IPS-20b (cell line): ENCODE results near the gene OTUB2.

Experiments
- H3K27ac ChIP-seq: one replicate; pipeline ENCODE4 v1.5.1; 2013; ENCODE audit warnings: low read length
- H3K27me3 ChIP-seq: 2 replicates; pipeline ENCODE4 v1.6.1; 2013; ENCODE audit warnings: mild to moderate bottlenecking, low read length, inconsistent platforms; ENCODE audit not compliant: insufficient read depth
- H3K36me3 ChIP-seq: 2 replicates; pipeline ENCODE4 v1.6.1; 2013; ENCODE audit warnings: low read depth, mild to moderate bottlenecking, inconsistent platforms, low read length, moderate library complexity; ENCODE audit not compliant: insufficient read depth
- H3K4me1 ChIP-seq: 2 replicates; pipeline ENCODE4 v1.6.1; 2013; ENCODE audit warnings: mild to moderate bottlenecking, control low read depth, inconsistent platforms, low read length, moderate library complexity; ENCODE audit not compliant: insufficient read depth
- H3K4me3 ChIP-seq: 2 replicates; pipeline ENCODE4 v1.5.1; 2013; ENCODE audit warnings: mild to moderate bottlenecking, low read length, inconsistent platforms
- H3K9ac ChIP-seq: 2 replicates; pipeline ENCODE4 v1.6.1; 2013; ENCODE audit warnings: low read depth, mild to moderate bottlenecking, inconsistent platforms, low read length, moderate library complexity
- H3K9me3 ChIP-seq: 2 replicates; pipeline ENCODE4 v1.6.1; 2013; ENCODE audit warnings: mild to moderate bottlenecking, low read depth, low read length, inconsistent platforms; ENCODE audit not compliant: insufficient read depth

The OTUB2 gene

DNA sequence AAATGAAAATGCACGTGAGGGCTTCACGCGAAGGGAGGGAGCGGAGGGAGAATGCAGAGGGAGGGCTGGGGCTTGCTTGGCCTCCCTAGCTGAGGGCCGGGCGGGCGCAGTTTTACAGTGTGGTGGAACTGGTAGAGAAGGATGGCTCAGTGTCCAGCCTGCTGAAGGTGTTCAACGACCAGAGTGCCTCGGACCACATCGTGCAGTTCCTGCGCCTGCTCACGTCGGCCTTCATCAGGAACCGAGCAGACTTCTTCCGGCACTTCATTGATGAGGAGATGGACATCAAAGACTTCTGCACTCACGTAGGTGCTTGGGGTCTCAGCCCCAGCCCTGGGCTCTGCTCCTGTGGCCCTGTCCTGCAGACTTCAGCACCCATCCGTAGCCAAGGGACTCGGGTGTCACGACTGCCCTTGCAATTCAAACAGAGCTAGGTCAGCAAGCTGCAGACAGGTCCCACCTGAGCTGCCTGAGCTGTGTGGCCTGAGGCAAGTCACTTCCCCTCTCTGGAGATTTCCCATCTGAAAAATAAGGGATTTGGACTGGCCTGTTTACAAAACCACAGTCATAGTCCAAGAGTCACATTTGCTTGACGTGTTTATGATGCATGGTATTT is 18.4 kb downstream of the OTUB2 start:
- H3K4me1 ChIP-seq = no peaks in the 10 kb centered on the region
- peaks cover 60% of the 10 kb centered on the region for H3K36me3 ChIP-seq
- no peak overlapping the region for H3K27ac ChIP-seq
- H3K27me3 ChIP-seq = no peaks in the 10 kb centered on the region
- H3K9ac ChIP-seq = no peak overlapping the region
- H3K9me3 ChIP-seq = no peaks in the 10 kb centered on the region
- no peak overlapping the region for H3K4me3 ChIP-seq

DNA sequence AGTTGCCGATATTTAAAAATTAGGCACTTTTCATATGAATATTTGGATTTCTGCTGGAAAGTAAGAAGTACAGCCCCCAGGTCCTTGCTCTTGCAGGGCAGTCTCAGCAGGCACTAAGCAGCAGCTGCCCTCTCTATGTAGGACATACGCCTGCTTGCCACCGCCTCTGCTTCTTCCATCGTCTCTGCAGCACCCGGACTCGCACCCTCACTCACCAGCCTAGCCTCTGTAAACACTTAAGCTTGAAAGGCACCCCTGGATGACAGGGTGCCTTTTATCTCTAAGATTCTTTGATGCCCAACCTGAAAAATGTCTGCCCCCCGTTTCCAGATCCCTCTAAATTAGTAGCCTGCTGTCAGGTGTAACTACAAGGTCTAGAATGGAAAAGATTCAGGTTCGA is 19.0 kb downstream of the OTUB2 start:
- H3K9ac ChIP-seq = no peak overlapping the region
- no peaks in the 10 kb centered on the region for H3K4me1 ChIP-seq
- peaks cover 65% of the 10 kb centered on the region for H3K36me3 ChIP-seq
- no peak overlapping the region for H3K27ac ChIP-seq
- no peaks in the 10 kb centered on the region for H3K9me3 ChIP-seq
- no peaks in the 10 kb centered on the region for H3K27me3 ChIP-seq
- H3K4me3 ChIP-seq = no peak overlapping the region

GRCh38 chr14:94045563-94046345 is 19.6 kb downstream of the OTUB2 start:
- Histone ChIP-seq H3K4me1 (no peaks in the 10 kb centered on the region), H3K36me3 (peaks cover 72% of the 10 kb centered on the region), H3K27ac (no peak overlapping the region), H3K4me3 (no peak overlapping the region), H3K27me3 (no peaks in the 10 kb centered on the region), H3K9me3 (no peaks in the 10 kb centered on the region), H3K9ac (no peak overlapping the region)

- Histone ChIP-seq H3K4me3 (no peak overlapping the region), H3K9ac (no peak overlapping the region), H3K9me3 (no peaks in the 10 kb centered on the region), H3K27ac (no peak overlapping the region), H3K36me3 (peaks cover 82% of the 10 kb centered on the region), H3K4me1 (no peaks in the 10 kb centered on the region), H3K27me3 (no peaks in the 10 kb centered on the region)
Measured at GRCh38 chr14:94046696-94047250, 20.6 kb downstream of the OTUB2 start.

GRCh38 chr14:94047581-94047980 is 21.4 kb downstream of the OTUB2 start:
- peaks cover 88% of the 10 kb centered on the region for H3K36me3 ChIP-seq

DNA sequence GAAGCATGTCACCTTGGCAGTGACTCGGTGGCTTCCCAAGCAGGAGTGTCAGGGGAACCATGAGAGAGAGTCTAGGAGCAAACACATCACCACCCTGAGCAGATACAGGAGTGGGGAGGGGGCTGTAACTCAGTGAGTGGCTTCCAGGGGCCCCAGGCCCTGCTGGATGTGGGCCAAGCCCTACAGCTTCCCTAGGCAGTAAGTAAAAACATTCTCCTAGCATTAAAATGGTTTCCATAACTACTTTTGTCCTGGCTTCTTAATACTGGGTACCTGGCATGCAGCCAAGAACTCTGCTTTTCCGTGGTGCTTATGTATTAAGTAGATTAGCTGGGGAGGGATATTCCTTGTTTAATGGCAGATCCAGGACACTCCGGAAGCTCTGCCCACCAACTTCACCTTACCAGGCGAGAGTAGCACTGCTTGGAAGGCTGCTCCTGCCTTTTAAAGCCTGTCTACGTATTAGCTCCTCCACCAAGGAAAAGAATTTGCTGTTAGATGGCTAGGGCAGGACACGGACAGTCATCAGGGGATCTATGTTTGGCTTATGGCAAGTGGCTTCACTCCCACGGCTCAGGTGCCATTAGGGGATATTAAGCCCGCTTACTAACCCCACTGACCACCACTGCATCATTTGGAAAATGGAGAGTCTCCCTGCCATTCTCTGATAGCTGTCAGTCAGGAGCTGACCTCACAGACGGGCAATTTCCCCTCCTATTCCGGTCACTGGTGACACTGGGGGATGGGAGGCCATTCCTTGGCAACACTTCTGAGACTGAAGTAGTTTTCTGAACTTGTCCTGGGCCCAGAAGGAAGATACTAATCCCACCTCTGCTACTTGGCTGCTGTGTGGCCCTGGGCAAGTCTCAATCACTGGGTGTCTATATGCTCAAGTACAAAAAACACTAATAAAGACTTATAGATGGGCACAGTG is 22.8 kb downstream of the OTUB2 start:
- no peak overlapping the region for H3K4me3 ChIP-seq
- no peaks in the 10 kb centered on the region for H3K27me3 ChIP-seq
- H3K9me3 ChIP-seq = no peaks in the 10 kb centered on the region
- no peak overlapping the region for H3K9ac ChIP-seq
- H3K27ac ChIP-seq = no peak overlapping the region
- no peaks in the 10 kb centered on the region for H3K4me1 ChIP-seq
- H3K36me3 ChIP-seq = peaks cover 93% of the 10 kb centered on the region

More at GRCh38 chr14:94047581-94047980, 21.4 kb downstream of the OTUB2 start:
- Histone ChIP-seq H3K9ac (no peak overlapping the region), H3K9me3 (no peaks in the 10 kb centered on the region), H3K27me3 (no peaks in the 10 kb centered on the region), H3K4me1 (no peaks in the 10 kb centered on the region), H3K27ac (no peak overlapping the region), H3K4me3 (no peak overlapping the region)

DNA sequence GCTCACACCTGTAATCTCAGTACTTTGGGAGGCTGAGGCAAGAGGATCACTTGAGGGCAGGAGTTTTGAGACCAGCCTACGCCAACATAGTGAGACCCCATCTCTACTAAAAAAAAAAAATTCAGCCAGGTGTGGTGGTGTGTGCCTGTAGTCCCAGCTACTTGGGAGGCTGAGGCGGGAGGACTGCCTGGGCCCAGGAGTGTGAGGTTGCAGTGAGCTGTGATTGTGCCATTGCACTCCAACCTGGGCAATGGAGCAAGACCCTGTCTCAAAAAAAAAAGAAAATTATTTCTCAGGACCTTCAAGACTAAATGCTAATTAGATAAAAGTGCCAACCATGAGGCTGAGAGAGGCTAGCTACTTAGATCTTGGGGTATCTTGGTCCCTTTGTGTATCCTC is 23.5 kb downstream of the OTUB2 start:
- Histone ChIP-seq H3K4me3 (no peak overlapping the region), H3K9ac (no peak overlapping the region), H3K27ac (no peak overlapping the region), H3K4me1 (no peaks in the 10 kb centered on the region), H3K27me3 (no peaks in the 10 kb centered on the region), H3K9me3 (no peaks in the 10 kb centered on the region), H3K36me3 (peaks cover 95% of the 10 kb centered on the region)

DNA sequence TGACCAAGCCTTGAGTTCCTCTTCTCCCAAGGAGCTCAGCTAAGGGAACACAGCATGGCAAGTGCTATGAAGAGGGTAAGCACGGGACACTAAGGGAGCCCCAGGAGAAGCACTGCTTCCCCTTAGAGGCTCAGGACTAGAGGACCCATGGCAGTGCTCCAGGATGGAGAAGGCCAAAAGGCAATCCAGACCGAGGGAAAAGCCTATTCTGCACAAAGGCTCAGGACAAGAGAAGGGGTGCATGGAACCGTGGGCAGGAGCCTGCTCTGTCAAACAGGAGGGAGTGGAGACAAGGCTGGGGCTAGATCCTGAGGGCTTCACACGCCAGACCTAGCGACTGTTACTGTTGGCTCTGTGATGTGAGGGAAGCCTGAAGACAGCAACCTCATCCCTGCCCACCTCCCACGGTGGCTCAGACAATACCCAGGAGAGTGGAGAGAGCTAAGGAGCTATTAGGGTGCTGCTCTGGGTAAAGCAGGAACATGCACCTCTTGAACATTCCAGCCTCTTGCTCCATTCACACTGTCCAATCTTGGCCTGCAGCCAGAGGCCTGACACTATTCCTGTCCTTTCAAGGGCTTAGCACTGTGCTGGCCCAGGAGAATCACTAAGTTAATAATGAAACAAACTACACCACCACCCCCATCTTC is 24.2 kb downstream of the OTUB2 start:
- Histone ChIP-seq H3K4me3 (no peak overlapping the region), H3K36me3 (peaks cover 95% of the 10 kb centered on the region), H3K27me3 (no peaks in the 10 kb centered on the region), H3K9me3 (no peaks in the 10 kb centered on the region), H3K4me1 (no peaks in the 10 kb centered on the region), H3K27ac (no peak overlapping the region), H3K9ac (no peak overlapping the region)

- no peak overlapping the region for H3K4me3 ChIP-seq
- no peak overlapping the region for H3K9ac ChIP-seq
- no peaks in the 10 kb centered on the region for H3K9me3 ChIP-seq
- no peaks in the 10 kb centered on the region for H3K4me1 ChIP-seq
- H3K27ac ChIP-seq = no peak overlapping the region
- no peaks in the 10 kb centered on the region for H3K27me3 ChIP-seq
- H3K36me3 ChIP-seq = peaks cover 95% of the 10 kb centered on the region
Measured at GRCh38 chr14:94051115-94051514, 25.0 kb downstream of the OTUB2 start.

GRCh38 chr14:94051779-94052178 is 25.6 kb downstream of the OTUB2 start:
- Histone ChIP-seq H3K27me3 (no peaks in the 10 kb centered on the region), H3K27ac (no peak overlapping the region), H3K9me3 (no peaks in the 10 kb centered on the region), H3K9ac (no peak overlapping the region), H3K4me3 (no peak overlapping the region), H3K36me3 (peaks cover 95% of the 10 kb centered on the region), H3K4me1 (no peaks in the 10 kb centered on the region)

GRCh38 chr14:94052199-94052598 is 26.1 kb downstream of the OTUB2 start:
- Histone ChIP-seq H3K9me3 (no peaks in the 10 kb centered on the region), H3K27ac (no peak overlapping the region), H3K36me3 (peaks cover 95% of the 10 kb centered on the region), H3K4me1 (no peaks in the 10 kb centered on the region), H3K4me3 (no peak overlapping the region), H3K9ac (no peak overlapping the region), H3K27me3 (no peaks in the 10 kb centered on the region)
